Measurements from ENCODE around the gene PKMYT1. TPM values are rescaled to one million over a fixed set of nuclear protein-coding genes. Genes with fewer than 3 reads are reported as not detected.
"Not testable (repeated sequence)": the region's sequence is repeated elsewhere in the genome, so short reads cannot be mapped to it uniquely, and the experiment has no call there.

PKMYT1 gene
- total RNA-seq, 3 donors from 2014 or later, result 3.1 to 20.0 (median 6.9) TPM

DNA sequence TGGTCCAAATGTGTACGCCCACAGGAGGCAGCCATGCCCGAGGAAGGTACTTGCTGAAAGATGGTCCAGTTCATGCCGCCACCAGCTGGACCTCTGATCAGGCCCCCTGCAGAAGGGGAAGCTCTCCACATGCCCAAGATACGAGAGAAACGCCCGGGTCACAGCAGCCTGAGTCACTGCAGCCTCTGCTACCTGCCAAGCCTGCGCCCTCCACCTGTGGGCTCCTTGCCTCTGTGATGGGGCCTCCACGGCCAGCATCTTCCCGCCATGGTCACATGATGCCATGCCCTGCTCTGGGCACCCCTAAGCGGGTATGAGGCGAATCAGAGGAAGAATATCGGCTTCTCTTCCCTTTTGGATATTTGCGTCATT, 29.9 kb downstream of the PKMYT1 start:
- no peak for TF ChIP-seq CTCF (IDR thresholded peaks at IDR 0.05)
- no peaks in the 10 kb centered on the region for H3K36me3 ChIP-seq (ENCODE audit: low read depth)
- intact Hi-C loops (cut with DNase I, micrococcal nuclease), result no loop called here
- no peaks in the 10 kb centered on the region for H3K9me3 ChIP-seq
- ATAC-seq, result no peak
- H3K4me3 ChIP-seq, result no peak overlapping the region
- no peaks in the 10 kb centered on the region for H3K4me1 ChIP-seq (ENCODE audit: low read depth)
- no peak for DNase-seq

GRCh38 chr16:2949705-2950352, 30.4 kb downstream of the PKMYT1 start:
- H3K9me3 ChIP-seq, result no peaks in the 10 kb centered on the region
- no peak overlapping the region for H3K4me3 ChIP-seq
- no peaks in the 10 kb centered on the region for H3K4me1 ChIP-seq (ENCODE audit: low read depth)
- ATAC-seq, result no peak
- intact Hi-C loops (cut with DNase I, micrococcal nuclease), result no loop called here
- no peak for TF ChIP-seq CTCF (IDR thresholded peaks at IDR 0.05)
- H3K36me3 ChIP-seq (ENCODE audit: low read depth), result no peaks in the 10 kb centered on the region
- DNase-seq, result no peak

DNA sequence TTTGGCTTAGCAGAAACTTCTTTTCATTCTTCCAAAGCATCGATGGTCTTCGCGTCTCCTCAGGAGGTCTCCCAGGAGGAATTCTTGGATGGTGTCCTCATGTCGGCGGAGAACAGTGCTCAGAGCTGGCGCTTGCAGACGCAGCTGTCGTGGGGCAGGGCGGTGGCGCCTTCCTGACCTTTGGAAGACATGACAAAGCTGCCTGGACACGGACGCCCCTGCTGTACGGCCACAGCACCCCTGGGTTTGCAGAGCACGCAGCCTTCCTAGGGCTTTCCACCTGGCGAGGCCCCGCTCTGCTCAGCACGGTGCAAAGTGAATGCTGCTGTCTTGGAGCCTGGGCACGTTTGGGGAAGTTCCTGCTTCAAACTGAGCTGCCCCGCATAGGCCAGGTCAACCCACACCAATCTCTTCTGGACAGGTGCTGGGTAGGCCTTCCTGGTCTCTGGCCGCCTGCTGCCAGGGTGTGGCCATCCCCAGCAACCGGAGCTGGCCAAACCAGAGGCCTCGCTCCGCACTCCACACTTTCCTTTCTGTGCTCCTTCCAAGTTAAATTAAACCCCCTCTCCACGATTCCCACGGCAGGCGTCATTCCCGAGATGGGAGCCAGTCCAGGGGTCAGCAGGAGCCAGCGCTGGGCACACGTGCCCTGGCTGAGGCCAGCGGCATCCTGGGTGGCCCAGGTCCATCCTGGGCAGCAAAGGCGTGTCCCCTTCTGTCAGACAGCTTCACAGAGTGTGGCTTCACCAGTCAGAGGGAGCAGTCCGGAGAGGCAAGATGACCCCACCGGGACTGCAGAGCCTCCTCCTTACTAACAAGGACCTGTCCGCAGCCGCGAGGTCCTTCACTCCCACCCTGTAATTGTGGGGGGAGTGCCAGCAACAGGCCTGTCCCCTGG, 31.2 kb downstream of the PKMYT1 start:
- Histone ChIP-seq H3K4me1 (ENCODE audit: low read depth) (no peaks in the 10 kb centered on the region), H3K9me3 (no peaks in the 10 kb centered on the region), H3K4me3 (no peak overlapping the region), H3K36me3 (ENCODE audit: low read depth) (no peaks in the 10 kb centered on the region)
- ATAC-seq (no peak), DNase-seq (no peak)
- no peak for TF ChIP-seq CTCF (IDR thresholded peaks at IDR 0.05)
- intact Hi-C loops (cut with DNase I, micrococcal nuclease), result no loop called here

- Histone ChIP-seq H3K36me3 (ENCODE audit: low read depth) (no peaks in the 10 kb centered on the region), H3K4me1 (ENCODE audit: low read depth) (no peaks in the 10 kb centered on the region), H3K9me3 (no peaks in the 10 kb centered on the region), H3K4me3 (no peak overlapping the region)
- intact Hi-C loops (cut with DNase I, micrococcal nuclease), result no loop called here
- TF ChIP-seq CTCF (IDR thresholded peaks at IDR 0.05), result no peak
- DNase-seq (no peak), ATAC-seq (no peak)
Observed at GRCh38 chr16:2946649-2947048, 33.6 kb downstream of the PKMYT1 start.

DNA sequence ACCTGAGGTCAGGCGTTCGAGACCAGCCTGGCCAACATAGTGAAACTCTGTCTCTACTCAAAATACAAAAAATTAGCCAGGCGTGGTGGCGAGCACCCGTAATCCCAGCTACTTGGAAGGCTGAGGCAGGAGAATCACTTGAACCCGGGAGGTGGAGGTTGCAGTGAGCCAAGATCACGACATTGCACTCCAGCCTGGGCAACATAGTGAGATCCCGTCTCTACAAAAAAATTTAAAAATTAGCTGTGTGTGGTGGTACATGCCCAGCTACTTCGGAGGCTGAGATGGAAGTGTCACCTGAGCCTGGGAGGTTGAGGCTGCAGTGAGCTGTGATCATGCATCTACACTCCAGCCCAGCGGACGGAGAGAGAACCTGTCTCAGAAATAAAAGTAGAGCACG, 36.5 kb downstream of the PKMYT1 start:
- H3K4me1 ChIP-seq (ENCODE audit: low read depth); DNase-seq; intact Hi-C loops (cut with DNase I, micrococcal nuclease); H3K4me3 ChIP-seq; H3K36me3 ChIP-seq (ENCODE audit: low read depth); H3K9me3 ChIP-seq; ATAC-seq: not testable (repeated sequence)

GRCh38 chr16:2942045-2942444, 38.2 kb downstream of the PKMYT1 start:
- DNase-seq (no peak), ATAC-seq (no peak)
- H3K4me1 ChIP-seq (ENCODE audit: low read depth), result no peaks in the 10 kb centered on the region
- intact Hi-C loops (cut with DNase I, micrococcal nuclease), result no loop called here
- H3K4me3 ChIP-seq, result no peak overlapping the region
- TF ChIP-seq CTCF (IDR thresholded peaks at IDR 0.05), result no peak
- H3K36me3 ChIP-seq (ENCODE audit: low read depth), result no peaks in the 10 kb centered on the region
- H3K9me3 ChIP-seq, result no peaks in the 10 kb centered on the region

Measured in mucosa of descending colon (tissue), 3 donors.